HG02571 (cell line): ENCODE data around the gene SLC47A2.
A peak's percentile ranks its signal among the peaks of the same experiment; 100 is the strongest.
"Not testable (repeated sequence)": the region's sequence is repeated elsewhere in the genome, so short reads cannot be mapped to it uniquely, and the experiment has no call there.

Experiments
- ATAC-seq: cut with Tn5 transposase; IDR thresholded peaks from one replicate; pipeline ENCODE4 v1.9.1; 2021; ENCODE audit warnings: mild to moderate bottlenecking, moderate library complexity; ENCODE audit not compliant: unreplicated experiment

The SLC47A2 gene

GRCh38 chr17:19672009-19672750 is 44.2 kb downstream of the SLC47A2 start:
- no peak for ATAC-seq

- ATAC-seq, result no peak
These were observed 45.0 kb downstream of the SLC47A2 start for GRCh38 chr17:19671433-19671832.

GRCh38 chr17:19670908-19671307 is 45.5 kb downstream of the SLC47A2 start:
- ATAC-seq, result no peak

GRCh38 chr17:19669680-19670079 is 46.7 kb downstream of the SLC47A2 start:
- not testable (repeated sequence) for ATAC-seq

- ATAC-seq, result no peak
These were observed 51.6 kb downstream of the SLC47A2 start for GRCh38 chr17:19664821-19665181.

GRCh38 chr17:19664136-19664820 is 52.1 kb downstream of the SLC47A2 start:
- no peak for ATAC-seq

- ATAC-seq, result no peak
These were observed 53.3 kb downstream of the SLC47A2 start for GRCh38 chr17:19663097-19663496.

GRCh38 chr17:19661121-19661520 is 55.3 kb downstream of the SLC47A2 start:
- no peak for ATAC-seq

- ATAC-seq, result no peak
These were observed 56.0 kb downstream of the SLC47A2 start for GRCh38 chr17:19660219-19660870.

- no peak for ATAC-seq
These were observed 56.8 kb downstream of the SLC47A2 start for GRCh38 chr17:19659366-19660177.

- no peak for ATAC-seq
These were observed 59.4 kb downstream of the SLC47A2 start for GRCh38 chr17:19656851-19657581.

- no peak for ATAC-seq
These were observed 60.0 kb downstream of the SLC47A2 start for GRCh38 chr17:19656336-19656735.

GRCh38 chr17:19654896-19655295 is 61.5 kb downstream of the SLC47A2 start:
- ATAC-seq, result no peak

GRCh38 chr17:19654342-19654886 is 62.0 kb downstream of the SLC47A2 start:
- no peak for ATAC-seq

GRCh38 chr17:19652595-19652994 is 63.8 kb downstream of the SLC47A2 start:
- ATAC-seq, result no peak

- no peak for ATAC-seq
These were observed 64.7 kb downstream of the SLC47A2 start for GRCh38 chr17:19651451-19652238.

GRCh38 chr17:19650826-19651225 is 65.6 kb downstream of the SLC47A2 start:
- ATAC-seq, result no peak

GRCh38 chr17:19649274-19649541 is 67.2 kb downstream of the SLC47A2 start:
- ATAC-seq, result no peak

GRCh38 chr17:19648475-19649273 is 67.7 kb downstream of the SLC47A2 start, which contains the start of gene ALDH3A2:
ALDH3A2 (plus strand) TSS chr17:19648751; CDS start chr17:19648972, 221 bp downstream.
- ATAC-seq, result peak; percentile 92
